ENCODE data around the gene P2RX1. TPM values are rescaled to one million over a fixed set of nuclear protein-coding genes. Genes with fewer than 3 reads are reported as not detected.

The P2RX1 gene
- 1 to 10 TPM in 1 of 8 experiments, under 1 TPM in 5, not detected in 2; 0.05 to 1.2 (median 0.29) TPM for total RNA-seq

DNA sequence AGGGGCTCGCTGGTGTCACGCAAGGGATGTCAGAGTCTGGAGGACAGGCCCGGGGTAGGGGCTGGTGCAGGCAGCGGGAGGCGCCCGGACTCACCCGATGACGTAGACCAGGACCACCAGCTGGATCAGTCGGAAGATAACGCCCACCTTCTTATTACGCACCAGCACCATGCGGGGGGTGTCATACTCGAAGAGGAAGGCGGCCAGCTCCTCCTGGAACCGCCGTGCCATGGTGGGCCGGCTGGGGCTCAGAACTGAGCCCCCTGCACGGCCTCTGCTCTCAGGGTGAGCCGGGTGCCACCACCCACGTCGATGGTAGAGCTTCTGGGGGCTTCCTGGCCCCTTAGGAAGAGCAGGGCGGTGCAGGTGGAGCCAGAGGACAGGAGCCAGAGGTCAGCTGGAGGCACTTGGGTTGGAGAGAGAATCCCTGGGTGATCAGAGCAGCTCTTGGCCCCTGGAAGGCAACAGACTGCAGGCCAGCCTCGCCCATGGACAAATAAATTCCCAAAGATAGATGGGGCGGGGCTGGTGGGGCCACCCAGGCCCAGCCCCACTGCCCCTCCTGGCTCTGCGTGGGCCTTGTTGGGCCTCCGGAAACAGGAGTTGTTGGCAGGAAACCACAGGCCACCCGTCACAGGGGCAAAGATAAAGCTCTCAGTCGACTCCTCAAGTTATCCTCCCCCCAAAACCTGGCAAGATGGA lies at the start of gene P2RX1:
Gene P2RX1 (minus strand): TSS at position 471 of the 702 bp plus-strand sequence. CDS start 240 bp downstream, at position 231.
- Histone ChIP-seq H3K4me1 (replicated peaks in 1 of 2) (peaks cover 10 to 15% of the 10 kb centered on the region in 2 donors), H3K4me3 (no peak within 1 kb of the TSS), H3K27ac (no peak within 1 kb of the TSS)
- in situ Hi-C loops (cut with MboI; ENCODE audit: low pct_unique_long_range_greater_than_20kb in 2 of 9, low sequenced_read_pairs in 9 of 9, unreplicated experiment in 9 of 9): loop anchor here in 1 of 9 experiments (10.0 kb wide), 1 partner anchor 89 kb away; no protein-coding TSS in a partner anchor
- WGBS, 10 experiments: 67 to 89% (median 75%) methylated on average over 1 to 10 of the region's 28 CpGs; no CpG with 5 or more reads in 5 of the 10 experiments
- ATAC-seq (replicated peaks in 6 of 8): peak in 2 of 8 experiments; percentile 9 to 42

DNA sequence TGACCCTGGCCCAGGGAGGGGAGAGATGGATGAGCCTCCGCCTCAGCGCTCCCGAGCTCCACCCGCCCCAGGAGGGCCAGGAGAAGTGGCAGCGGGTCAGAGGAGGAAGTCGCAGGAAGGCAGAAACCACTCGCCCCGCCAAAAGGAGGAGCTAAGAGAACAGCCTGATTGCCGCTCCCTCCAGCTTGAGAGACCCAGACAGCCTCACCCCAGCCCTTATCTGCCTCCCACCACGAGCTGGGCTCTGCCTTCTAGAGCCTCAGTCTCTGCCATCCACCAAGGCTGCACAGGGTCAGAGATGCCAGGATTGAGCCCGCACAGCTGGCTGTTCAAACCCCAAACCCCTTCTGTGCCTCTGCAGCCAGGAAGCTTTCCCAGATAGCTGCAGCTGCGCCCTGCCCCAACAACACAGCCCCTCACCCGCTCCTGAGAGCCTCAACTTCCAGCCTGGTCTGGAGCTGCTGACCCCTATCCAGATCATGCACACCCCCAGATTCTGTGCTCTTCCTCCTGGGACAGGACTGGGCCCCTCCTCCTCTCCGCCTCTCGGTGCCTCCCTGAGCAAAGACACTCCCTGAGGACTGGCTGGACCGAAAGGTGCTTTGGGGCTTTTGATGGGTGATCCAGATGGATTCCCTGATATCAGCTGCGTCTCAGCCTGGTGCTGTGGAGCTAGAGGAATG lies 49.0 kb upstream of the P2RX1 start:
- in situ Hi-C loops (cut with MboI; ENCODE audit: low pct_unique_long_range_greater_than_20kb in 2 of 9, low sequenced_read_pairs in 9 of 9, unreplicated experiment in 9 of 9): no loop called here
- Histone ChIP-seq H3K4me3 (no peak overlapping the region), H3K27ac (no peak overlapping the region)

DNA sequence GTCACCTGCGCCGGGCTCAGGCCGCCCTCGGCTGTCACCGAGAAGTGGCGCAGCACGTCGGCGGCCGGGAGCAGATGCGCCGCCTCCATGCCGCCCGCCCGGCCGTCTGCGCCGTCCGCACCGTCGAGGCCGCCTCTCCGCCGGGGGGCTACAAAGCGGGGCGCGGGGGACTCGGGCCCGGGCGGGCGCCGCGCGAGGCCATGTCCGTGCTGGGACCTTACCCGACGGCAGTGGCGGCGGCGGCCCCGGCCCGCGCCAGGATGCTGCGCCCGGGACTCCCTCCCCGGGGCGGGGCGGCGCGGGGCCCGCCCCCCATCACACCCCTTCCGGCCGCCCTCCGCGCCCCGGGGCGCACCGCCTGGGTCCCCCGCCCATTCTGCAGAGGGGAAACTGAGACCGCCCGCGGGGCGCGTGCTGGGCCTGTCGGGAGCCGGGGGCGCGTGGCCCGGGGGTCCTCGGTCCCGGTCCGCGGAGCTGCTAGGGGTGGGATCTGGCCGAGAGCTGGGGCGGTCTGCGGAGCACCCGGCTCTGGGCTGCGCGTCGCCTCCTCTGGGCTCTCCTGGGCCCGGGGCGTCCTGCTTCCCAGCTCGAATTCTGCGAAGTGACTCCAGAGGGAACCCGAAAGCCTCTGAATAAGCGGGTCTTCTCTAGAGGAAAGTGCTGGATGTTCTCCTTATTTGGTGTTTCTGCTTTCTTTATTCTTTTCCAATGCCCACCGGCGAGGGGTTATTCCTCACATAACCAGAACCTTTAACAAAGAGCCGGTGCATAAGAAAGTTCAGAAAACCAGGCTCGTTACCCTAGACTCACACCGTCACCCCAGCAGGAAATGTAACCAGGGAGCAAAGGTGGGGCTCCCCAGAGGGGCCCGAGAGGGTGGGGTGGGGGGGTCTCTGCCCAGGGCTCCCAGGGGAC lies 48.2 kb upstream of the P2RX1 start, which contains the start of gene ATP2A3:
Gene ATP2A3 (minus strand): TSS at position 235 of the 915 bp plus-strand sequence. CDS start 146 bp downstream, at position 89.
- in situ Hi-C loops (cut with MboI; ENCODE audit: low pct_unique_long_range_greater_than_20kb in 2 of 9, low sequenced_read_pairs in 9 of 9, unreplicated experiment in 9 of 9): no loop called here
- peak in 7 of 8 experiments; percentile 4 to 72 (median 22) for ATAC-seq (replicated peaks in 6 of 8)
- 0 to 15% (median 12%) methylated on average over 2 to 11 of the region's 92 CpGs; no CpG with 5 or more reads in 7 of the 10 experiments for WGBS, 10 experiments
- Histone ChIP-seq H3K27ac (no peak within 1 kb of the TSS), H3K4me3 (no peak within 1 kb of the TSS), H3K4me1 (replicated peaks in 1 of 2) (peaks cover 0 to 8% of the 10 kb centered on the region in 2 donors)

More for the DNA sequence above, 49.0 kb upstream of the P2RX1 start:
- peak in 7 of 8 experiments; percentile 34 to 81 (median 53) for ATAC-seq (replicated peaks in 6 of 8)
- WGBS, 10 experiments: 23 to 67% (median 54%) methylated on average over 1 to 4 of the region's 17 CpGs; no CpG with 5 or more reads in 4 of the 10 experiments
- peaks cover 0 to 4% of the 10 kb centered on the region in 2 donors for H3K4me1 ChIP-seq (replicated peaks in 1 of 2)

DNA sequence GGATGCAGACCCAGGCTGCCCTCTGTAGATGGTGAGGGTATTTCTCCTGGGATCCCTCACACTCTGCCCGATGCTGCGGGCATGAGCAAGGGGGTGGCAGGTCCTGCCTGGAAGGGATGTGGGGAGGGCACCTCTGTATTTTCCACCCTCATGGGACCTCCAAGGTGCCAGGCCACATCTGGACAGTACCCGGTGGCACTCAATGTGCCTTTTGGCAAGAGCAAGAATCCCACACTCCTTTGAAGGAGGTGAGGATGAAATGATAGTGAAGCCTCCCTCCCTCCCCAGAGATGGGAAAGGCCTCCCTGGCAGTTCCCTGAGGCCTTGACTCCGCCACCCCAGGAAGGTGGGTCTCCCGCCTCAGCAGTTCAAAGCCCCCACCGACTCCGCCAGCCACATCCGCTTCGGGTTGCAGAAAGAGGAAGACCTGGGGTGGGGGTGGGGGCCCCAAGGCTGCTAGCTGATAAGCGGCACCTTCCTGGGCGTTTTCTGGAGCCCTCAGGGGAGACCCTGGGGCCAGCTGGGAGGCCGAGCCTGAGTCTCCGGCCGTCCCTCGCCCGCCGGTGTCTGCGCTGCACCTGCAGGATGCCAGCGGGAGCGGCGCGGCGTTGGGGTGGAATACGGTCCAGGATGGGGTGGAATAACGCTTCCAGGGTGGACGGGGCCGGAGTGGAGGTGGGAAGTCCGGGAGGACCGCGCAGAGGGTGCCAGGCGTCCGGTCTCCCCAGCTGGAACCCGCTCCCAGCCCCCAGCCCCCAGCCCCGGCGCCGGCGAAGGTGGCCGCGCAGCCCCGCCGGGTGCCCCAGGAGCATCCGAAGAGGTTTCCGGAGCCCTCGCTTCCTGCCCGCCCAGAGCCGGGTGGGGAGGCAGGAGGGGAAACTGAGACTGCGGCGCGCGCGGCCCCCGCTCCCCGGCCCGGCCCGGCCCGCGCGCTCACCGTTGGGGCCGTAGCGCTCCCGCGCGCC lies 47.3 kb upstream of the P2RX1 start:
- in situ Hi-C loops (cut with MboI; ENCODE audit: low pct_unique_long_range_greater_than_20kb in 2 of 9, low sequenced_read_pairs in 9 of 9, unreplicated experiment in 9 of 9): no loop called here
- peak in 1 of 8 experiments; percentile 6 for ATAC-seq (replicated peaks in 6 of 8)

GRCh38 chr17:3962965-3963236 lies 46.6 kb upstream of the P2RX1 start:
- H3K27ac ChIP-seq: no peak overlapping the region
- in situ Hi-C loops (cut with MboI; ENCODE audit: low pct_unique_long_range_greater_than_20kb in 2 of 9, low sequenced_read_pairs in 9 of 9, unreplicated experiment in 9 of 9): no loop called here
- H3K4me3 ChIP-seq: no peak overlapping the region
- no peak for ATAC-seq (replicated peaks in 6 of 8)
- H3K4me1 ChIP-seq (replicated peaks in 1 of 2): peaks cover 0 to 13% of the 10 kb centered on the region in 2 donors

More for the DNA sequence above, 47.3 kb upstream of the P2RX1 start:
- Histone ChIP-seq H3K27ac (no peak overlapping the region), H3K4me3 (no peak overlapping the region), H3K4me1 (replicated peaks in 1 of 2) (peaks cover 0 to 13% of the 10 kb centered on the region in 2 donors)
- WGBS, 10 experiments: 0 to 73% (median 20%) methylated on average over 2 to 4 of the region's 64 CpGs; no CpG with 5 or more reads in 6 of the 10 experiments

GRCh38 chr17:3962217-3962964 lies 46.1 kb upstream of the P2RX1 start:
- ATAC-seq (replicated peaks in 6 of 8): no peak

DNA sequence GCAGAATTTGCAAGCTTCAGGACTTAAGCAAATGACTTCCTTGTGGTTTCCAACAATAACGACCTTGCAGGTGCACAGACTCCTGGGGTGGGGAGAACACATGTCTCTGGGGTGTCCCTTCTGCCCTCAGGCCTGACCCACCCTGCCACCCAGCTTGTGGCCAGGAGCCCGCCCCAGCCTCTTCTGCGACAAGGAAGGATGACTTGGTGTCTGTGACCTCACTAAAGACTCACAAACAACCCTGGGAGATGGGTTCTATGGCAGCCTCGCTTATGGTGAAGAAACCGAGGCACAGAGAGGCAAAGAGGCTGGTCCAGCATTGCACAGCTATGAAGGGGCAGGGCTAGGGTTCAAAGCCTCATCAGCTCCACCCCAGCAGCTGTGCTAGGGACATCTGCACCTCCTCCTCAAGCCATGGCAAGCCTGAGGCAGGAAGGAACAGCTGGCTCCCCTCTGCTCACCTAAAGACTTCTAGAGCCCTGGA lies 45.3 kb upstream of the P2RX1 start:
- H3K4me3 ChIP-seq: no peak overlapping the region
- H3K4me1 ChIP-seq (replicated peaks in 1 of 2): peaks cover 2 to 13% of the 10 kb centered on the region in 2 donors
- in situ Hi-C loops (cut with MboI; ENCODE audit: low pct_unique_long_range_greater_than_20kb in 2 of 9, low sequenced_read_pairs in 9 of 9, unreplicated experiment in 9 of 9): no loop called here
- 50 to 60% (median 60%) methylated on average over 2 to 3 of the region's 5 CpGs; no CpG with 5 or more reads in 7 of the 10 experiments for WGBS, 10 experiments
- H3K27ac ChIP-seq: no peak overlapping the region
- ATAC-seq (replicated peaks in 6 of 8): no peak

More at GRCh38 chr17:3962217-3962964, 46.1 kb upstream of the P2RX1 start:
- no peak overlapping the region for H3K4me3 ChIP-seq
- peaks cover 0 to 13% of the 10 kb centered on the region in 2 donors for H3K4me1 ChIP-seq (replicated peaks in 1 of 2)
- in situ Hi-C loops (cut with MboI; ENCODE audit: low pct_unique_long_range_greater_than_20kb in 2 of 9, low sequenced_read_pairs in 9 of 9, unreplicated experiment in 9 of 9): no loop called here
- H3K27ac ChIP-seq: no peak overlapping the region
- WGBS, 10 experiments: 57 to 80% (median 61%) methylated on average over 1 to 6 of the region's 11 CpGs; no CpG with 5 or more reads in 4 of the 10 experiments

GRCh38 chr17:3960764-3961163 lies 44.5 kb upstream of the P2RX1 start:
- Histone ChIP-seq H3K27ac (no peak overlapping the region), H3K4me3 (no peak overlapping the region), H3K4me1 (replicated peaks in 1 of 2) (peaks cover 6 to 13% of the 10 kb centered on the region in 2 donors)
- peak in 1 of 8 experiments; percentile 5 for ATAC-seq (replicated peaks in 6 of 8)
- 20 to 70% (median 51%) methylated on average over 1 to 5 of the region's 14 CpGs; no CpG with 5 or more reads in 6 of the 10 experiments for WGBS, 10 experiments
- in situ Hi-C loops (cut with MboI; ENCODE audit: low pct_unique_long_range_greater_than_20kb in 2 of 9, low sequenced_read_pairs in 9 of 9, unreplicated experiment in 9 of 9): no loop called here

DNA sequence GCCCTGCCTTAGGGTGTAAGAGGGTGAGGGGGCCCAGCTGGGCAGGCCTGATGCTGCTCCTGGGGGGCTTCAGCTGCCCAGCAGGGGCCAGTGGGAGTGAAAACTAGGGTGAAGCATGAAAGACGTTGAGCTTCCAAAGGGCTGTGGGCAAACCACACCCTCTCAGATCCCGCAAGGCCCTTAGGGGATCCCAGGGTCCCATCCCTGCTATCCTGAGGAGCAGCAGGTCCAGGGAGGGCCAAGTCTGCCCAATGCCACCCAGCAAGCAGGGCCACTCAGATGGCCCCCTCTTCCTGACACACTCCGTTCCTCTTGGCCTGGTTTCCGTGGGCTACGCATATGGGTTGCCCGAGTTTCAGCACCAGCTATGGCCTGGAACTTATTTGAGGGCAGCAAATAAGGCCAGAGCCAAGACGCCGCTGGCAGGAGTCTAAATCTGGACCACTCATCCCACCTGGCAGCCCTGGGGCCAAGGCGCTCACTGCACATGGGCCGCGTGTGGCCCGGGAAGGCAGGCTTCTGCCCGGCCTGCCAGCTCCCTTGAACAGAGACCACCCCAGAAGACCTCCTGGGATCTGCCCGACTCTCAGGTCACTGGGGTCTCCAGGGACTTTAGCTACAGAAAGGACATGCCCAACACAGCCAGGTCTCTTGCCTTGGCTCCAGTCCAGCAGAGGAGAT lies 43.8 kb upstream of the P2RX1 start:
- peaks cover 6 to 13% of the 10 kb centered on the region in 2 donors for H3K4me1 ChIP-seq (replicated peaks in 1 of 2)
- no peak overlapping the region for H3K27ac ChIP-seq
- H3K4me3 ChIP-seq: no peak overlapping the region
- in situ Hi-C loops (cut with MboI; ENCODE audit: low pct_unique_long_range_greater_than_20kb in 2 of 9, low sequenced_read_pairs in 9 of 9, unreplicated experiment in 9 of 9): no loop called here
- ATAC-seq (replicated peaks in 6 of 8): peak in 1 of 8 experiments; percentile 6
- WGBS, 10 experiments: 86 to 94% (median 91%) methylated on average over 2 to 7 of the region's 14 CpGs; no CpG with 5 or more reads in 5 of the 10 experiments

DNA sequence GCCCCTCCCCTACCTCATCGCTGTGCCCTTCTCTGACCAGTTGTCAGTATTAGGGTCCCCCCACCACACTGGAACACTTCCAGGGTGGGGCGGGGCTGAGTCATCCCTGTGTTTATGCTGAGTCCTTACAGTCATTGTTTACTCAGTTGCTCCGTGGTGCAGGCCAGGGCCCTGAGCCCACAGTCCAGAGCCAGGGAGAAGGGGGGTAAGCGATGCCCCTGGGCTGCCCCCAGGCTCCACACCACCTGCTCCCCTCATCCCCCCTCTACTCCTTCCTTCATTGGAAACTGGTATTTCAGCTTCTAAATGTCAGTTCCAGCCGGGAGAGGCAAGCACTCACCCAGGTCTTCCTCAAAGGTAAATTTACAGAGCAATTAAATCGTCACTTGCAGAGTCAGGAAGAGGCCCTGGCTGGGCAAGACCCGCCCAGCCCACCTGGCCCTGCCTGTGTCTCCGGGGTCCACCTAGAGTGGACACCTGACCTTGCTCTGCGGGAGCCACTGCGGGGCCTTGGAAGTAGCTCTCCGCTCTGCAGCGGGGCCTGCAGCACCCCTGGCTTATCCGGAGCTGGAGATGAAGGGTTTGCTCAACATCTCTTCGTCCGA lies 43.1 kb upstream of the P2RX1 start:
- ATAC-seq (replicated peaks in 6 of 8): peak; percentile 51 to 91 (median 72)
- in situ Hi-C loops (cut with MboI; ENCODE audit: low pct_unique_long_range_greater_than_20kb in 2 of 9, low sequenced_read_pairs in 9 of 9, unreplicated experiment in 9 of 9): no loop called here
- Histone ChIP-seq H3K4me1 (replicated peaks in 1 of 2) (peaks cover 6 to 16% of the 10 kb centered on the region in 2 donors), H3K27ac (no peak overlapping the region), H3K4me3 (no peak overlapping the region)
- WGBS, 10 experiments: 18 to 100% (median 50%) methylated on average over 1 to 3 of the region's 15 CpGs; no CpG with 5 or more reads in 4 of the 10 experiments

Measured in motor neuron (in vitro differentiated cells).